Measurements from ENCODE around the gene ALDH1A2. TPM values are rescaled to one million over a fixed set of nuclear protein-coding genes. Genes with fewer than 3 reads are reported as not detected.

Gene ALDH1A2
- total and polyA plus RNA-seq, 8 donors, result 1.6 to 6.6 (median 3.4) TPM

- no peak for FAIRE-seq
- intact Hi-C loops (cut with DNase I), result loop anchor here in 2 of 3 donors (5.0 to 10.0 kb wide), 2 partner anchors 198 to 200 kb away; no protein-coding TSS in a partner anchor
- TF ChIP-seq CTCF (IDR thresholded peaks at IDR 0.05), result no peak
- peak in 2 of 6 donors; percentile 32 to 69 for DNase-seq
- Histone ChIP-seq H3K4me1 (peaks cover 0 to 10% (median 0%) of the 10 kb centered on the region in 3 donors), H3K27ac (peak overlapping the region in 1 of 4 donors; percentile 46), H3K4me3 (peak overlapping the region in 3 of 4 donors; percentile 12 to 60 (median 43)), H3K36me3 (no peaks in the 10 kb centered on the region), H3K9me3 (no peaks in the 10 kb centered on the region), H3K27me3 (peaks cover 0 to 31% (median 13%) of the 10 kb centered on the region in 4 donors)
- WGBS, 2 donors, result 9 to 10% methylated on average over 39 of the region's 39 CpGs
- ATAC-seq, result peak in 2 of 4 donors; percentile 15 to 27
Observed at GRCh38 chr15:58064980-58065444, 499 bp downstream of the ALDH1A2 start.

DNA sequence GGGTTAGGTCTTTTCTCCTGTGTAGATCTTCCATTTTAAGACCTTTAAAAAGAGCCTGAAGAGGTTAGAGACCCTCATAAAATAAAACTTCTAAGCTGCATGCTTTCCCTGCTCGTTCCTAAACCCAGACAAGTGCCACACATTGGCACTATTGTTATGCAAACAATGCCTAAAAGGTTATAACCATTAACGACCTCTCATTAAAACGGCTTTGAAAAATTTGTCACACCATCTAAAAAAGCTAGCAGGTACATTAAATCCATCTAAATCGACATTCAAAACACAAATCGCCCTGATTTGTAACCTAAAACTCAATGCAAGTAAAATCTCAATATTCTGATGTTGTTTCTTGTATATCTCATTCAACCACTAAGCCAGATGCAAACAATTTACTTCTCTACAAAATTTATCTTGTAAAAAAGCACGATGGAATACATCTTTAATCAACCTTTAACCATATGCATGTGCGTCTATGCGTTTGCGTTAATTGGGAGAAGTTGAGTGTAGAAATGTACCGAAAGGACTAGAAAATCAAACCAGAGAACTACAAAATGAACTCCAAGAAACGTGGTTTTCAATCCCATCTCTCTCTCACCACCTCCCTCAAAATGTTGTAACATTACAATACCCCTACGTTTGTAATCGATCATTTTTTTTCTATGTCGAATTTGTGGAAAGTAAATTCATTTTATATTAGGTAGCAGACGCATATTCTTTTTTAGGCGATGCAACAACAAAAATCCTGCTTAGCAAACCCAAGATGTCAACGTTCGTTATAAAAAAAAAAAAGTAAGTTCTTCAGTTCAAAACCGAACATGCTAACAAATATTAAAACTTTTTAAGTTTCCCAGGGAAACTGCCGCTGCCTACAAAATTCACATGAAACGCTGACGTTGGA lies 1.2 kb downstream of the ALDH1A2 start:
- Histone ChIP-seq H3K27ac (no peak overlapping the region), H3K9me3 (no peaks in the 10 kb centered on the region), H3K27me3 (peaks cover 0 to 31% (median 13%) of the 10 kb centered on the region in 4 donors), H3K36me3 (no peaks in the 10 kb centered on the region), H3K4me1 (peaks cover 0 to 10% (median 1%) of the 10 kb centered on the region in 3 donors), H3K4me3 (peak overlapping the region in 2 of 4 donors; percentile 43 to 60)
- no peak for TF ChIP-seq CTCF (IDR thresholded peaks at IDR 0.05)
- whole genome bisulfite sequencing, 2 donors, result 25 to 31% methylated on average over 22 of the region's 22 CpGs
- no peak for DNase-seq
- intact Hi-C loops (cut with DNase I), result loop anchor here in 1 of 3 donors (10.0 kb wide), 1 partner anchor 200 kb away; no protein-coding TSS in a partner anchor
- FAIRE-seq, result no peak
- ATAC-seq, result no peak

GRCh38 chr15:58063614-58064013 lies 1.9 kb downstream of the ALDH1A2 start:
- DNase-seq, result no peak
- no peak for ATAC-seq
- Histone ChIP-seq H3K4me3 (no peak overlapping the region), H3K27ac (no peak overlapping the region), H3K4me1 (peaks cover 0 to 12% (median 6%) of the 10 kb centered on the region in 3 donors), H3K9me3 (no peaks in the 10 kb centered on the region), H3K27me3 (peaks cover 0 to 31% (median 17%) of the 10 kb centered on the region in 4 donors), H3K36me3 (no peaks in the 10 kb centered on the region)
- no peak for FAIRE-seq
- WGBS, 2 donors, result 43 to 58% methylated on average over 3 of the region's 3 CpGs
- intact Hi-C loops (cut with DNase I), result loop anchor here in 1 of 3 donors (10.0 kb wide), 1 partner anchor 199 kb away; no protein-coding TSS in a partner anchor
- no peak for TF ChIP-seq CTCF (IDR thresholded peaks at IDR 0.05)

GRCh38 chr15:58062983-58063382 lies 2.5 kb downstream of the ALDH1A2 start:
- WGBS, 2 donors, result 85 to 91% methylated on average over 4 of the region's 4 CpGs
- no peak for ATAC-seq
- Histone ChIP-seq H3K27me3 (peaks cover 0 to 31% (median 17%) of the 10 kb centered on the region in 4 donors), H3K36me3 (no peaks in the 10 kb centered on the region), H3K27ac (no peak overlapping the region), H3K4me3 (no peak overlapping the region), H3K4me1 (peaks cover 0 to 13% (median 6%) of the 10 kb centered on the region in 3 donors), H3K9me3 (no peaks in the 10 kb centered on the region)
- TF ChIP-seq CTCF (IDR thresholded peaks at IDR 0.05), result no peak
- intact Hi-C loops (cut with DNase I), result loop anchor here in 1 of 3 donors (10.0 kb wide), 1 partner anchor 198 kb away; no protein-coding TSS in a partner anchor
- no peak for FAIRE-seq
- no peak for DNase-seq
